Fibroblast of villous mesenchyme (primary cell): ENCODE results near the gene RETREG2. TPM values are rescaled to one million over a fixed set of nuclear protein-coding genes. Genes with fewer than 3 reads are reported as not detected.

Experiments used
- DNase-seq: peaks from one replicate; pipeline ENCODE4 v3.0.0-alpha.2; 2010; ENCODE audit warnings: low read depth
- H3K4me3 ChIP-seq: 2 replicates; pipeline ENCODE4 v1.5.1; 2011; ENCODE audit warnings: low read depth, mild to moderate bottlenecking, low read length
- total RNA-seq: library from RNA; depleted of rRNA; stranded (reverse); fragments of >200 nt; gene quantifications from 2 replicates; pipeline ENCODE4 v1.2.3, GENCODE V29; 2012
- TF ChIP-seq, protein P1 (sequence below): IDR thresholded peaks from 2 replicates; pipeline ENCODE4 v1.5.1; 2012; ENCODE audit warnings: low read depth, mild to moderate bottlenecking, low read length; ENCODE audit not compliant: insufficient read depth

Gene RETREG2
- total RNA-seq, 1 donor: 57.4 TPM

GRCh38 chr2:219174146-219174545 lies 3.9 kb upstream of the RETREG2 start:
- TF ChIP-seq, protein P1, sequence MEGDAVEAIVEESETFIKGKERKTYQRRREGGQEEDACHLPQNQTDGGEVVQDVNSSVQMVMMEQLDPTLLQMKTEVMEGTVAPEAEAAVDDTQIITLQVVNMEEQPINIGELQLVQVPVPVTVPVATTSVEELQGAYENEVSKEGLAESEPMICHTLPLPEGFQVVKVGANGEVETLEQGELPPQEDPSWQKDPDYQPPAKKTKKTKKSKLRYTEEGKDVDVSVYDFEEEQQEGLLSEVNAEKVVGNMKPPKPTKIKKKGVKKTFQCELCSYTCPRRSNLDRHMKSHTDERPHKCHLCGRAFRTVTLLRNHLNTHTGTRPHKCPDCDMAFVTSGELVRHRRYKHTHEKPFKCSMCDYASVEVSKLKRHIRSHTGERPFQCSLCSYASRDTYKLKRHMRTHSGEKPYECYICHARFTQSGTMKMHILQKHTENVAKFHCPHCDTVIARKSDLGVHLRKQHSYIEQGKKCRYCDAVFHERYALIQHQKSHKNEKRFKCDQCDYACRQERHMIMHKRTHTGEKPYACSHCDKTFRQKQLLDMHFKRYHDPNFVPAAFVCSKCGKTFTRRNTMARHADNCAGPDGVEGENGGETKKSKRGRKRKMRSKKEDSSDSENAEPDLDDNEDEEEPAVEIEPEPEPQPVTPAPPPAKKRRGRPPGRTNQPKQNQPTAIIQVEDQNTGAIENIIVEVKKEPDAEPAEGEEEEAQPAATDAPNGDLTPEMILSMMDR: no peak
- H3K4me3 ChIP-seq: no peak overlapping the region
- DNase-seq: no peak

DNA sequence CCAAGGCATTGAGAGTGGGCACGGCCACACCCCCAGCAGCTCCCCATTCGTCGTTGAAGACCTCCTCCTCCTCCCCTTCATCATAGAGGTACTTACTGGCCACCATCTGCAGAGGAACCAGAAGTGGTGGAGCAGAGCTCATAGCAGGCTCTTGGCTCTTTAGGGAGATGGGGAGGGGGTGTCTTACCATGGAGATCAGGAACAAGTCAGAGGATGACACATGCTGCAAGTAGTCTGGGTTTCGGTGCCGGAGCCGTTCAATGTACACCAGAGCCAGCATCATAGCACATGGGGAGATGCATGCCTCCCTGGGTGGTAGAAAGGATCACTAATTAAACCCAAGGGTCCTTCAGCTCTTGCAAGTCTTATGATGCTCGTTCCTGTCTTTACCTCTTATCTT lies 3.3 kb upstream of the RETREG2 start:
- DNase-seq: no peak

DNA sequence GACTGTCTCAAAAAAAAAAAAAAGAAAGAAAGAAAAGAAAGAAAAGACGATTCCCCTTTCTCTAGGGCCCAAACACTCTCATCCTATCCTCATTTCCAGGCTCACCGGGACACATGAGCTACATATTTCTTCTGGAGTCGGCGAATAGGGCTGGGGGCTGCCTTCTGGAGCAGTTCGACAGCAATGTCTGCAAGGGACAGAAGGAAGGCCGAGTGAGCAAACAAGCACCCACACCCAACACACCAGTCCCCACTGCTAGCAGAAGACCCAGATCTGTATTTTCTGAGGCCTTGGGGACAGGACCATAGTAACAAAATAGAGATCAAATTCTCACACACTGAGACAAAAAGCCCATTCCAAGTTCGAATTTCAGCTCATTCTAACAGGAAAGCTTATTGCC lies 2.6 kb upstream of the RETREG2 start:
- no peak for DNase-seq
- no peak overlapping the region for H3K4me3 ChIP-seq
- TF ChIP-seq, protein P1: no peak

More for the DNA sequence above, 3.3 kb upstream of the RETREG2 start:
- no peak overlapping the region for H3K4me3 ChIP-seq
- TF ChIP-seq, protein P1: no peak

GRCh38 chr2:219175928-219176817 lies 1.9 kb upstream of the RETREG2 start:
- peak overlapping the region; percentile 83 for H3K4me3 ChIP-seq
- TF ChIP-seq, protein P1: no peak
- DNase-seq: peak; percentile 28

- peak; percentile 80 for DNase-seq
- H3K4me3 ChIP-seq: peak within 1 kb of the TSS; percentile 83
- TF ChIP-seq, protein P1: no peak
These were observed 1.1 kb upstream of the RETREG2 start, which contains the start of gene CNPPD1 for GRCh38 chr2:219176818-219177551. TSS of gene CNPPD1 (minus strand) at chr2:219176925. CDS start at chr2:219176828, 97 bp downstream.

DNA sequence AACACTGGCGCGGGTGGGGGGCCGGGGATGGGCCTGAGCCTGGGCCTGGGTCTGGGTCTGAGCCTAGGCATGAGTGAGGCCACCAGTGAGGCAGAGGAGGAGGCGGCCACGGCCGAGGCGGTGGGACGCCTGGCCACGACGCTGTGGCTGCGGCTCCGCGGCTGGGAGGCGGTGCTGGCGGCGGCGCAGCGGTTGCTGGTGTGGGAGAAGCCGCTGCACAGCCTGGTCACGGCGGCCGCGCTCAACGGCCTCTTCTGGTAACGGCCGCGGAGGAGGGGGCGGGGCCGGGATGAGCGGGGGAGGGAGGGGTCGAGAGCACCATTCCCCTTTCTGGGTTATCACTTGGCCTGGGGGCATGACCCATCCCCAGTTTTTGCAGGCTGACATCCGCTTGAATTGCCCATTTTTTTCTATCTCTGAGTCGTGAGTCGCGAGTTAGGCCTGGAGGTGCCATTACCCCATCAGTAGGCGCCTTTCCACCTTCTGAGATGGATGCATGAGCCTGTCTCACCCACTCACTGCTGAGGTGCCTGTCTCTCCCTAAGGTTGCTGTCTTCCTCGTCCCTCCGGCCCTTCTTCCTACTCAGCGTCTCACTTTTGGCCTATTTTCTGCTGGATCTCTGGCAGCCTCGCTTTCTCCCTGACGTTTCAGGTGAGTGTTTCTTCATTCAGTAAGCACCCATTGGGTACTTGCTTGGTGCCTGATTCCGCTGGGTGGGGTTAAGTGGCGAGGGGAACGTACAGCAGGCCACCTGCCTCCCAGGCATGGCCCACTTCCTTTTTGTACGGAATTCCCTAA lies 501 bp downstream of the RETREG2 start:
- H3K4me3 ChIP-seq: peak overlapping the region; percentile 82
- TF ChIP-seq, protein P1: no peak
- DNase-seq: peak; percentile 32
